Osteocyte (in vitro differentiated cells): ENCODE measurements around the gene ADGRL2. TPM values are rescaled to one million over a fixed set of nuclear protein-coding genes. Genes with fewer than 3 reads are reported as not detected.
"Not testable (repeated sequence)": the region's sequence is repeated elsewhere in the genome, so short reads cannot be mapped to it uniquely, and the experiment has no call there.

ENCODE experiments used
- DNase-seq: peaks from one replicate; pipeline ENCODE4 v3.0.0; 2021; ENCODE audit warnings: mixed read lengths; ENCODE audit not compliant: unreplicated experiment; ENCODE audit errors: extremely low spot score
- H3K27ac Mint-ChIP-seq: one replicate; pipeline ENCODE4 v1.8.0; 2021; ENCODE audit warnings: mild to moderate bottlenecking, mixed read lengths; ENCODE audit not compliant: unreplicated experiment
- H3K27me3 Mint-ChIP-seq: one replicate; pipeline ENCODE4 v1.8.0; 2021; ENCODE audit warnings: mixed read lengths; ENCODE audit not compliant: unreplicated experiment
- H3K36me3 Mint-ChIP-seq: one replicate; pipeline ENCODE4 v1.8.0; 2021; ENCODE audit warnings: mixed read lengths; ENCODE audit not compliant: unreplicated experiment
- H3K4me1 Mint-ChIP-seq: one replicate; pipeline ENCODE4 v1.8.0; 2021; ENCODE audit warnings: mixed read lengths; ENCODE audit not compliant: unreplicated experiment
- H3K4me3 Mint-ChIP-seq: one replicate; pipeline ENCODE4 v1.8.0; 2021; ENCODE audit warnings: mild to moderate bottlenecking, moderate library complexity, mixed read lengths; ENCODE audit not compliant: unreplicated experiment
- H3K9me3 Mint-ChIP-seq: one replicate; pipeline ENCODE4 v1.8.0; 2021; ENCODE audit warnings: mixed read lengths; ENCODE audit not compliant: unreplicated experiment
- CTCF ChIP-seq: fragments of 200-600 bp; sonication (generic); IDR thresholded peaks from 2 replicates; pipeline ENCODE4 v1.5.0; 2021; ENCODE audit warnings: antibody characterized with exemption, mild to moderate bottlenecking, moderate library complexity
- total RNA-seq: library from RNA; stranded (reverse); gene quantifications from 2 replicates; pipeline ENCODE4 v1.2.1, GENCODE V29; 2021

Gene ADGRL2
- total RNA-seq, 1 donor from 2014 or later: 76.3 TPM

DNA sequence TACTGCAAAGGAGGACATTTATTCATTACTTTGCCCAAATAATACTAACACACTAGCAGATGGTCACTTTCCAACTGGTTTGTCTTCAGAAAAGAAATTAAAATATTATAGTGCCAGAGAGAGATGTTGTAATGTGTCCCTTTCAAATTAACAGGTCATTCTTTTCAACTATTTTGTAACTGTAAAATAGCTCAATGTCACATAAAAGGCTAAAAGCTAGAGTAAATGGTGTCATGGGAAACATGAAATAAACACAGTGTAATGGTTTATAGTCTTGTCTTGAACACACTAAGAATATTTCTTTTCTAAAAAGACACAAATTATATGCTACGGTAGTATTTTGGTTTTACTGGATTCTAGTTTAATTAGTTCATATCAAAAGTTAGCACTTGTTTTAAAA is 77.8 kb downstream of the ADGRL2 start:
- peaks cover 57% of the 10 kb centered on the region for H3K4me1 Mint-ChIP-seq

GRCh38 chr1:81880781-81881180 is 80.0 kb downstream of the ADGRL2 start:
- no peaks in the 10 kb centered on the region for H3K27me3 Mint-ChIP-seq
- H3K36me3 Mint-ChIP-seq: peaks cover 5% of the 10 kb centered on the region
- no peak for TF ChIP-seq CTCF
- H3K27ac Mint-ChIP-seq: no peak overlapping the region
- no peaks in the 10 kb centered on the region for H3K9me3 Mint-ChIP-seq
- no peak overlapping the region for H3K4me3 Mint-ChIP-seq
- H3K4me1 Mint-ChIP-seq: peaks cover 47% of the 10 kb centered on the region
- no peak for DNase-seq

More for the DNA sequence above, 77.8 kb downstream of the ADGRL2 start:
- no peak for DNase-seq
- Mint-ChIP-seq H3K4me3 (no peak overlapping the region), H3K36me3 (peaks cover 5% of the 10 kb centered on the region), H3K9me3 (no peaks in the 10 kb centered on the region), H3K27me3 (no peaks in the 10 kb centered on the region), H3K27ac (no peak overlapping the region)
- no peak for TF ChIP-seq CTCF

DNA sequence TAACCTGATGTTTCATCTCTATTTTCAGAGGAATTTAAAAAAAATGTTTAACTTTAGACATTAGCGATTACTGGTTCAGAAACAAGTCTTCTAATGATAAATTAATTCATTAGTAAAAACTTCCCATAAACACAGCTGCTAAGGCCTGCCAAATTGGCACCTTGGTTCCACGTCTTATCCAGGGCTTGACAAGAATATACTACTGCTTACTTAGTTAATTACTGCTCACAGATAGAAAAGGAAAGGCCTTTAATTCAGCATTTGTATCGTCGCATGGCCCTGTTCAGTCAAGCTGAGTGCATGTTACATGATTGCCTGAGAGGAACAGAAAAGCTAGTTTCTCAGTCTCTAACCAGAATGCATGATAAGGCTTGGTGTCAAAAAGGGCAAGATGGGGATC is 84.6 kb downstream of the ADGRL2 start:
- no peaks in the 10 kb centered on the region for H3K27me3 Mint-ChIP-seq
- H3K4me1 Mint-ChIP-seq: peaks cover 31% of the 10 kb centered on the region
- TF ChIP-seq CTCF: no peak
- no peak overlapping the region for H3K4me3 Mint-ChIP-seq
- H3K27ac Mint-ChIP-seq: no peak overlapping the region
- no peak for DNase-seq
- no peaks in the 10 kb centered on the region for H3K9me3 Mint-ChIP-seq
- H3K36me3 Mint-ChIP-seq: peaks cover 8% of the 10 kb centered on the region

- not testable (repeated sequence) for DNase-seq, H3K4me3 Mint-ChIP-seq, H3K9me3 Mint-ChIP-seq, H3K27ac Mint-ChIP-seq, H3K27me3 Mint-ChIP-seq
- H3K4me1 Mint-ChIP-seq: peaks cover 27% of the 10 kb centered on the region
- peaks cover 14% of the 10 kb centered on the region for H3K36me3 Mint-ChIP-seq
These were observed 85.6 kb downstream of the ADGRL2 start for GRCh38 chr1:81886292-81886691.

DNA sequence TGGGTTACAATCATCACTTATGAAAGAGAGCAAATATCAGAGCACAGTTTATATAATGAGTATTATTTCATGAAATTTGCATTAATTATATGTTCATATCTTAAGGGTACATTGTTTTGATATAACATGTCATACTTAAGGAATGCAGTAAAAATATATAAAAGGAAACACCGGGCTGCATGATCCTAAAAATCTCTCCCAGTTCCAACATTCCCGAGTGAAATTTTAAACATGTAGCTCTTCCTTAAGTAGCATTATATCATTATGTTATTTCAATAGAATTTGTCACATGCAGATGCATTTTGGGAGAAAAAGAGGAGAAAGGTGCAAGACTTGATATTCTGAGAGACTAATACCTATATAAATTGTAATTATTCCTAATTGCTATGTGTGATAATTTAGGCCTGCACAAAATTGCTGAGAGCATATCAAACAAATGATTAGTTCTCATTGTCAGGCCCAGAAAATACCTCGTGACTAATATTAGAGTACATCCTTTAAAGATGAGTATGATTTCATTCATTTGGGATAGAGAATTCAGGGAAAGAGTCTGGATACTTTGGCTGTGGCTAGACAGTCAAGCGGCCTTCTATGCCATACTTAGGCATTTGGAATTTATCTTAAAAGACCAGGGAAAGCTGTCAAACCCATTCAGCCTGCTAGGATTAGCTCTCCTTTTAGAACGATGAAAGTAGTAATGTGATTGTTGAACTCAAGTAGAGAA is 86.8 kb downstream of the ADGRL2 start:
- H3K27ac Mint-ChIP-seq: no peak overlapping the region
- peaks cover 13% of the 10 kb centered on the region for H3K36me3 Mint-ChIP-seq
- H3K4me1 Mint-ChIP-seq: peaks cover 20% of the 10 kb centered on the region
- TF ChIP-seq CTCF: no peak
- no peak overlapping the region for H3K4me3 Mint-ChIP-seq
- H3K27me3 Mint-ChIP-seq: no peaks in the 10 kb centered on the region
- DNase-seq: no peak
- H3K9me3 Mint-ChIP-seq: no peaks in the 10 kb centered on the region
